ENCODE measurements around the gene USH1G. TPM values are rescaled to one million over a fixed set of nuclear protein-coding genes. Genes with fewer than 3 reads are reported as not detected.
"Not testable (repeated sequence)": the region's sequence is repeated elsewhere in the genome, so short reads cannot be mapped to it uniquely, and the experiment has no call there.

USH1G gene
- total and polyA plus RNA-seq, 8 donors = 0.06 to 0.13 (median 0.12) TPM; not detected in 3

DNA sequence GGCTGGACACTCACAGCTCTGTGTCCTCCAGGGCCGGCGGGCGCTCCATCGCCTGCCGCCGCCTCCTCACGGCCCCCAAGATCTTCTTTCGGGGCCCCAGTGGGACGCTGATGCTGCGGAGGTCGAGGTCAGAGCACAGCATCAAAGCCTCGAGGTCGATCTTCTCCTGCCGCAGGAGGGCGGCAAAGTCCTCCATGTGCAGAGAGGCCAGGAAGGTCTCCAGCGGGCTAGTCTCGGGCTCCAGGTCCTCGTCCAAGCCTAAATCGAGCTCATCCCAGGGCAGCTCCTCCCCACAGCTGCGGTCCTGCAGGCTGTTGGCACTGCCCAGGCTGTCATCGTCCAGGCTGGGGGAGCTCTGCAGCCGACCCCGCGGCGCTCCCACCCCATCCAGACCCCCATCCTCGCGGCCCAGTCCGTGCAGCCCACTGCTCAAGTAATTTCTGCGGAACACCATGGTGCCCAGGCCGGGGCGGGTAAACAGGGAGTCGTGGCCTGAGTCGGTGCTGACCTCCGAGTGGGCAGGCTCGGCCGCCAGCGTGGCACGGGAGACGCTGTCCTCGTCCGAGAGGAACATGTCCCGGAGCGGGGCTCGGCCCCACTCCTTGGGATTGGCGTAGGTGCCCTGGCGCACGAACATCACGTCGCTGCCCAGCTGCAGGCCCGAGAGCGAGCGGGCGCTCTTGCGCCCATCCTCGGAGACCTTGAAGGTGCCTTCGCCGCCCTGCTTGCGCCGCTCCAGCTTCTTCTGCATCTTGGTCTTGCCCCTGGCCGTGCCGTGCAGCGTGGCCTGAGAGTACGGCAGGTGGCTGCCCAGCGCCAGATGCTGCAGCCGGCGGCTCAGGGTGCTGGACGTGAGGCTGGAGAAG lies 3.4 kb downstream of the USH1G start:
- Histone ChIP-seq H3K27me3 (peaks cover 35 to 96% of the 10 kb centered on the region in 2 donors), H3K4me3 (no peak overlapping the region), H3K36me3 (no peaks in the 10 kb centered on the region), H3K27ac (no peak overlapping the region), H3K4me1 (peaks cover 16 to 21% of the 10 kb centered on the region in 2 donors), H3K9me3 (no peaks in the 10 kb centered on the region)
- ATAC-seq = peak; percentile 5
- intact Hi-C loops (cut with DNase I) = no loop called here
- no peak for TF ChIP-seq CTCF (IDR thresholded peaks at IDR 0.05)
- DNase-seq = no peak

DNA sequence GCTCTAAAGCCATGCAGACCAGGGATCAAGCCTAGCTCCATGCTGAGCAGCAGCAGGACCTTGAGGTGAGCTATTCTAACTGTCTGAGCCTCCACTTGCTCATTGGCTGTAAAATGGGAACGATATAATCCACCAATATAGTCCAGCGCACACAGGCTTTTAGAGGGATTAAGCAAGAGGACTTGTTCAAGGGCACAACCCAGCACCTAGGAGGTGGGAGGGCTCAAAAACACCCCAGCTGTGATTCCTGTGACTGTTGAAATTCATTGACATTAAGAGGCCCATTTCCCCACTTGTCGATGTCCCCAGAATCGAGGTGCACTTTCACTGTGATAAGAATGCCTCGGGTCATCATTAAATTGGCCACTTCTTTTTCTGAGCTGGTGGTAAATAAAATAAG lies 4.1 kb downstream of the USH1G start:
- Histone ChIP-seq H3K27ac (no peak overlapping the region), H3K27me3 (peaks cover 27 to 89% of the 10 kb centered on the region in 2 donors), H3K4me3 (no peak overlapping the region), H3K9me3 (no peaks in the 10 kb centered on the region), H3K4me1 (peaks cover 11 to 14% of the 10 kb centered on the region in 2 donors), H3K36me3 (no peaks in the 10 kb centered on the region)
- DNase-seq (no peak), ATAC-seq (no peak)
- no peak for TF ChIP-seq CTCF (IDR thresholded peaks at IDR 0.05)
- intact Hi-C loops (cut with DNase I) = no loop called here

DNA sequence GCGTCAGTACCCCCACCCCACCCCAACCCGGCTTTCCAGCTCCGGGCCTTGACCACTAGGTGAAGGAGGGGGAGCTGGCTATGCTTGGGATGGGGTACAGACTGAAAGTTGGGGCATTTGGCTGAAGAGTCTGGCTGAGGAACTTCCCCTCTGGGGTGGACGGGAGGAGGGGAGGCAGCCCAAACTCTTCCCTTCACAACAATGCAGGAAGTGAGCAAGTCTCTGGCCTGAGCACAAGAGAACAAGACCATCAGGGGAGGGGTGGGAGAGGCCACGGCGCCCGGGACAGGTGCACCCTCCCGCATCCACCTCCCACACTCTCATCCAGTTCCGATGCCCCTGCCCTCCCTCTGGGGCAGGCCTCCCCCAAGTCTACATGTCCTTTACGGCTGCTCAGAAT lies 5.6 kb downstream of the USH1G start:
- H3K27me3 ChIP-seq = peaks cover 12 to 74% of the 10 kb centered on the region in 2 donors
- no peaks in the 10 kb centered on the region for H3K4me1 ChIP-seq
- no peak overlapping the region for H3K4me3 ChIP-seq
- DNase-seq = no peak
- peak; percentile 29 for ATAC-seq
- no peak overlapping the region for H3K27ac ChIP-seq
- H3K36me3 ChIP-seq = no peaks in the 10 kb centered on the region
- TF ChIP-seq CTCF (IDR thresholded peaks at IDR 0.05) = no peak
- H3K9me3 ChIP-seq = no peaks in the 10 kb centered on the region
- intact Hi-C loops (cut with DNase I) = no loop called here

GRCh38 chr17:74916851-74917199 lies 6.2 kb downstream of the USH1G start:
- no peaks in the 10 kb centered on the region for H3K9me3 ChIP-seq
- no peak for TF ChIP-seq CTCF (IDR thresholded peaks at IDR 0.05)
- no peak overlapping the region for H3K4me3 ChIP-seq
- no peaks in the 10 kb centered on the region for H3K4me1 ChIP-seq
- intact Hi-C loops (cut with DNase I) = no loop called here
- H3K36me3 ChIP-seq = no peaks in the 10 kb centered on the region
- no peak overlapping the region for H3K27ac ChIP-seq
- ATAC-seq (no peak), DNase-seq (no peak)
- H3K27me3 ChIP-seq = peaks cover 6 to 68% of the 10 kb centered on the region in 2 donors

GRCh38 chr17:74916136-74916850 lies 6.8 kb downstream of the USH1G start:
- no peak overlapping the region for H3K4me3 ChIP-seq
- H3K36me3 ChIP-seq = no peaks in the 10 kb centered on the region
- TF ChIP-seq CTCF (IDR thresholded peaks at IDR 0.05) = no peak
- ATAC-seq (no peak), DNase-seq (no peak)
- intact Hi-C loops (cut with DNase I) = no loop called here
- no peaks in the 10 kb centered on the region for H3K4me1 ChIP-seq
- peaks cover 1 to 63% of the 10 kb centered on the region in 2 donors for H3K27me3 ChIP-seq
- no peaks in the 10 kb centered on the region for H3K9me3 ChIP-seq
- H3K27ac ChIP-seq = no peak overlapping the region

GRCh38 chr17:74911423-74911822 lies 11.6 kb downstream of the USH1G start:
- peaks cover 0 to 22% of the 10 kb centered on the region in 2 donors for H3K27me3 ChIP-seq
- not testable (repeated sequence) for ATAC-seq, DNase-seq, H3K4me3 ChIP-seq, H3K27ac ChIP-seq, H3K36me3 ChIP-seq, H3K4me1 ChIP-seq, H3K9me3 ChIP-seq
- intact Hi-C loops (cut with DNase I) = loop anchor here in 1 of 2 donors (5.0 kb wide), 1 partner anchor 114 kb away; no protein-coding TSS in a partner anchor

GRCh38 chr17:74909097-74909496 lies 14.0 kb downstream of the USH1G start:
- H3K9me3 ChIP-seq; H3K4me3 ChIP-seq; intact Hi-C loops (cut with DNase I); H3K27ac ChIP-seq; DNase-seq; H3K4me1 ChIP-seq; H3K36me3 ChIP-seq; ATAC-seq: not testable (repeated sequence)
- peaks cover 0 to 24% of the 10 kb centered on the region in 2 donors for H3K27me3 ChIP-seq

Measured in left lung (tissue), 10 donors.